Measurements from ENCODE around the gene LYZL1.

DNA sequence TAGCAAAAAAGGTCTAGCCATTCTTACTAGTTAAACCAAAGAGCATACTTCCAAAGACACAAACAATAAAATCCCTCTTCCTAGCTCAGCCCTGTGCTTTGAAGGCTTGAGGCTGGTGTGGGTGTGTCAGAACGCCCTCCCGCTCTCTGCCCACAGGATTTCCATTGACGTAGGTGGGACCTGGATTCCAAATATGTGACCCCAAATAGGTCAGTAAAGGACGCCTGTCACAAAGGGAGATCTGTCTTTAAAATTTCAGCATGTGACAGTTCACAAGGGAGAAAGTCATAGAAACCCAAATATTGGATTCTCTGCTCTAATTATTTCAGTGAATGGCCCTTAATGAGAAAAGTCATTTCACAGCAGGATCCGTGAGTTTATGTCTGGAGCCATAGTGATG, 39.9 kb upstream of the LYZL1 start:
- TF ChIP-seq, protein P1, sequence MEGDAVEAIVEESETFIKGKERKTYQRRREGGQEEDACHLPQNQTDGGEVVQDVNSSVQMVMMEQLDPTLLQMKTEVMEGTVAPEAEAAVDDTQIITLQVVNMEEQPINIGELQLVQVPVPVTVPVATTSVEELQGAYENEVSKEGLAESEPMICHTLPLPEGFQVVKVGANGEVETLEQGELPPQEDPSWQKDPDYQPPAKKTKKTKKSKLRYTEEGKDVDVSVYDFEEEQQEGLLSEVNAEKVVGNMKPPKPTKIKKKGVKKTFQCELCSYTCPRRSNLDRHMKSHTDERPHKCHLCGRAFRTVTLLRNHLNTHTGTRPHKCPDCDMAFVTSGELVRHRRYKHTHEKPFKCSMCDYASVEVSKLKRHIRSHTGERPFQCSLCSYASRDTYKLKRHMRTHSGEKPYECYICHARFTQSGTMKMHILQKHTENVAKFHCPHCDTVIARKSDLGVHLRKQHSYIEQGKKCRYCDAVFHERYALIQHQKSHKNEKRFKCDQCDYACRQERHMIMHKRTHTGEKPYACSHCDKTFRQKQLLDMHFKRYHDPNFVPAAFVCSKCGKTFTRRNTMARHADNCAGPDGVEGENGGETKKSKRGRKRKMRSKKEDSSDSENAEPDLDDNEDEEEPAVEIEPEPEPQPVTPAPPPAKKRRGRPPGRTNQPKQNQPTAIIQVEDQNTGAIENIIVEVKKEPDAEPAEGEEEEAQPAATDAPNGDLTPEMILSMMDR (IDR thresholded peaks at IDR 0.05), result no peak
- TF ChIP-seq EZH2 (IDR thresholded peaks at IDR 0.05; ENCODE audit: borderline replicate concordance, insufficient read depth, low read depth, low read length, poor library complexity, severe bottlenecking), result no peak

All from B cell (primary cell).